Esophagus muscularis mucosa (tissue), 3 donors: ENCODE results near the gene LYPLA2.
A peak's percentile ranks its signal among the peaks of the same experiment; 100 is the strongest.

Source experiments
- POLR2A ChIP-seq: fragments of 450-650 bp; IDR thresholded peaks from one replicate; pipeline ENCODE4 v1.6.1; 2017; ENCODE audit warnings: antibody characterized with exemption, moderate library complexity, mild to moderate bottlenecking, low read depth
- POLR2AphosphoS5 ChIP-seq, 2 donors: sonication (generic); formaldehyde crosslinking; IDR thresholded peaks; one replicate each; pipeline ENCODE4 v1.6.1; 2017; ENCODE audit warnings: antibody characterized with exemption in 2 of 2
- TF ChIP-seq, protein P1 (sequence below), 3 experiments: fragments of 200-600 bp in 2 of 3; fragments of 450-650 bp in 1 of 3; sonication (generic) in 2 of 3; IDR thresholded peaks; one replicate each; pipeline ENCODE4 v1.5.1; 2017 to 2019; ENCODE audit warnings: antibody characterized with exemption in 3 of 3, mild to moderate bottlenecking in 2 of 3, moderate library complexity in 1 of 3

DNA sequence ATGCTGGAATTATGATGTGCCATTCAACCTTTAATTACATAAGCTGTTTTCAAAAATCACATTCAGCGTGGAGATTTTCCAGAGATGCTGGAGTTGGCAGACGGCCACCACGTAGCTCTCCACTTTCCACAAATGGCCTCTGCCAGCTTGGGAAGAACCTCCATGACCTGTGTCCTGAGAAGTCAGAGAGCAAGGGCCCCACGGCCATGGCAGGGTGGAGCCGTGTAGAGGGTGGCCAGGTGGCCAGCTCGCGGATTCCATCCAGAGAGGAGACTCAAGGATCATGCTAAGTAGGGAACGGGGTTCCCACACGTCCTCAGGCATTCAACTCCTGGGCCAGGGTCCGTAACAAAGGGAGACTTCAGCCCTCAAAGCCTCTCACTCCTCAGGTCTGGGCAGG is 10.9 kb downstream of the LYPLA2 start:
- TF ChIP-seq POLR2A, result peak; percentile 15
- TF ChIP-seq, protein P1, sequence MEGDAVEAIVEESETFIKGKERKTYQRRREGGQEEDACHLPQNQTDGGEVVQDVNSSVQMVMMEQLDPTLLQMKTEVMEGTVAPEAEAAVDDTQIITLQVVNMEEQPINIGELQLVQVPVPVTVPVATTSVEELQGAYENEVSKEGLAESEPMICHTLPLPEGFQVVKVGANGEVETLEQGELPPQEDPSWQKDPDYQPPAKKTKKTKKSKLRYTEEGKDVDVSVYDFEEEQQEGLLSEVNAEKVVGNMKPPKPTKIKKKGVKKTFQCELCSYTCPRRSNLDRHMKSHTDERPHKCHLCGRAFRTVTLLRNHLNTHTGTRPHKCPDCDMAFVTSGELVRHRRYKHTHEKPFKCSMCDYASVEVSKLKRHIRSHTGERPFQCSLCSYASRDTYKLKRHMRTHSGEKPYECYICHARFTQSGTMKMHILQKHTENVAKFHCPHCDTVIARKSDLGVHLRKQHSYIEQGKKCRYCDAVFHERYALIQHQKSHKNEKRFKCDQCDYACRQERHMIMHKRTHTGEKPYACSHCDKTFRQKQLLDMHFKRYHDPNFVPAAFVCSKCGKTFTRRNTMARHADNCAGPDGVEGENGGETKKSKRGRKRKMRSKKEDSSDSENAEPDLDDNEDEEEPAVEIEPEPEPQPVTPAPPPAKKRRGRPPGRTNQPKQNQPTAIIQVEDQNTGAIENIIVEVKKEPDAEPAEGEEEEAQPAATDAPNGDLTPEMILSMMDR (IDR thresholded peaks at IDR 0.05), result no peak
- no peak for TF ChIP-seq POLR2AphosphoS5 (IDR thresholded peaks at IDR 0.05)
